OCI-LY3 (cell line): ENCODE measurements around the gene COL12A1.

Source experiments
- CTCF ChIP-seq: fragments of 200-600, 300-600 bp; sonication (generic); IDR thresholded peaks from 2 replicates; pipeline ENCODE4 v1.5.1; 2014; ENCODE audit warnings: antibody characterized with exemption, low read length, low read depth
- EZH2phosphoT487 ChIP-seq: fragments of 200-600 bp; shearing (Covaris generic); IDR thresholded peaks from 2 replicates; pipeline ENCODE4 v1.6.1; 2018; ENCODE audit warnings: antibody characterized with exemption, mixed run types, low read depth

GRCh38 chr6:75234126-75234865 lies 28.4 kb upstream of the COL12A1 start:
- TF ChIP-seq CTCF (no peak), EZH2phosphoT487 (no peak)
